Smooth muscle cell (in vitro differentiated cells): ENCODE results near the gene CPNE7. TPM values are rescaled to one million over a fixed set of nuclear protein-coding genes. Genes with fewer than 3 reads are reported as not detected.
"Not testable (repeated sequence)": the region's sequence is repeated elsewhere in the genome, so short reads cannot be mapped to it uniquely, and the experiment has no call there.

ENCODE experiments used
- DNase-seq: peaks from one replicate; lab custom pipeline; 2025; ENCODE audit not compliant: unreplicated experiment; lab: John Stamatoyannopoulos, UW
- H2AFZ ChIP-seq: fragments of 200-600 bp; sonication (generic); 2 replicates; pipeline ENCODE4 v1.6.0; 2016; ENCODE audit warnings: antibody characterized with exemption, low read depth, mild to moderate bottlenecking
- H3F3A ChIP-seq: fragments of 200-600 bp; sonication (generic); 2 replicates; pipeline ENCODE4 v1.6.0; 2017; ENCODE audit warnings: antibody characterized with exemption, low read depth
- H3K27ac ChIP-seq: fragments of 200-600 bp; sonication (generic); 2 replicates; pipeline ENCODE4 v1.5.1; 2016; ENCODE audit warnings: low read depth, mild to moderate bottlenecking
- H3K27me3 ChIP-seq: fragments of 200-600 bp; sonication (generic); 2 replicates; pipeline ENCODE4 v1.6.1; 2016; ENCODE audit warnings: low read depth, mild to moderate bottlenecking
- H3K36me3 ChIP-seq: fragments of 200-600 bp; sonication (generic); 2 replicates; pipeline ENCODE4 v1.5.1; 2016; ENCODE audit warnings: low read depth
- H3K4me1 ChIP-seq: fragments of 200-600 bp; sonication (generic); 2 replicates; pipeline ENCODE4 v1.5.1; 2016; ENCODE audit warnings: low read depth
- H3K4me2 ChIP-seq: fragments of 200-600 bp; sonication (generic); 2 replicates; pipeline ENCODE4 v1.6.0; 2016; ENCODE audit warnings: mild to moderate bottlenecking
- H3K4me3 ChIP-seq: fragments of 200-600 bp; sonication (generic); 2 replicates; pipeline ENCODE4 v1.5.1; 2016; ENCODE audit warnings: mild to moderate bottlenecking
- H3K79me2 ChIP-seq: fragments of 200-600 bp; sonication (generic); 2 replicates; pipeline ENCODE4 v1.6.0; 2016; ENCODE audit warnings: low read depth, mild to moderate bottlenecking
- H3K9ac ChIP-seq: fragments of 200-600 bp; sonication (generic); 2 replicates; pipeline ENCODE4 v1.6.0; 2016; ENCODE audit warnings: low read depth
- H3K9me3 ChIP-seq: fragments of 200-600 bp; sonication (generic); replicated peaks from 2 replicates; pipeline ENCODE4 v1.5.1; 2016; ENCODE audit warnings: low read depth
- H4K20me1 ChIP-seq: fragments of 200-600 bp; sonication (generic); 2 replicates; pipeline ENCODE4 v1.6.0; 2016; ENCODE audit warnings: low read depth
- WGBS: methylation state at CpG from one replicate; pipeline ENCODE4 v1.1.7; 2016; ENCODE audit warnings: low lambda C conversion rate; 5-methylcytosine and 5-hydroxymethylcytosine counted together
- polyA plus RNA-seq: library from polyadenylated mRNA; unstranded; fragments of >200 nt; fragmentation: Nextera tagmentation; extraction: Ambion mirVana; gene quantifications from 2 replicates; pipeline ENCODE4 v1.2.1, GENCODE V29; 2016
- total RNA-seq: library from RNA; depleted of rRNA; stranded (reverse); fragments of >200 nt; gene quantifications from 2 replicates; pipeline ENCODE4 v1.2.3, GENCODE V29; 2014
- TF ChIP-seq, protein P1 (sequence below): fragments of 200-600 bp; sonication (generic); IDR thresholded peaks from 2 replicates; pipeline ENCODE4 v1.5.1; 2017; ENCODE audit warnings: borderline replicate concordance, mild to moderate bottlenecking, antibody characterized with exemption; ENCODE audit not compliant: insufficient read depth, poor library complexity, severe bottlenecking

CPNE7 gene
- total and polyA plus RNA-seq, 2 experiments from 2014 or later, result 0.14 to 0.58 TPM

DNA sequence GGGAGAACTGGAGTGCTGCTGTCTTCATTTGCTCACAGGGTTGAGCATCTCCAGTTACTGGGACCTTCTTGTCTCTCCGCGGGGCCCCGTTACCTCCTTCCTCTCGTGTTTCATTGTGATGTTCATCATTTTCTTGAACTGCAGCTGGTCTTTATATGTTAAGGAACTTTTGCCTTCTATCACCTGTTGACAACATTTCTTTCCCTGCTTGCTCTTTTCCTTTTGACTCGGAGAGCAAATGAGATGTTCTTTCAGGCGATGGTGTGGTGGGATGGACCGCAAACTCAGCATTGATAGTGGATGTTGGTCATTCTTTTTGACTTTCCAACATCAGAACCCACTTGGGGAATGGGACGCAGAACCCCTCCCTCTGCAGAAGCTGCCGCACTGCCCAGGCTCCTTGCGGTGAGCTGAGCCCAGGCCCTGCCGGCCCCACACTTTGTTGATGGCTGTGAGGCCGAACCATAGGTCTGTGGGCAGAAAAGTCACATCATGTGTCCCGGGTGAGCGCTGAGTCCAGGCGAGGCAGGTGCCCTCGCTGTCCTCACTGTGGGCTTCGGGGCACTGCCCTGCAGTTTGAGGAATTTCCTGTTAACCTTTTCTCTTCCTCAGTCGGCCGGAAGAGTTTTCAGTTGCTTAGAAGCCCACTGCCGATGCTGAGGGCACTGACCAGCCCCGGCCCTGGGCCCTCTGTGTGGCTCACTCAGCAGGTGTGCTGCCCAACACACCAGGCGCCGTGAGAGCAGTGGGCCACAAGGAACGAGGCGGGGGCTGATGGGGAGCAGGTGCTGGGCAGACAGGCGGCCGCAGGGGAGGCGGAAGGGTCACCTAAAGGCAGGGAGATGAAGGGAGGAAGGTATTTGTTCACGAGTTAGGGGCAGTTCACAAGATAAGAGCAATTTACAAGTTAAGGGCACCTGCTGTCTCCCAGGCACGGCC is 7.6 kb upstream of the CPNE7 start:
- Histone ChIP-seq H3K27ac (no peak overlapping the region), H2AFZ (no peak overlapping the region), H3K27me3 (no peaks in the 10 kb centered on the region), H3K9me3 (no peaks in the 10 kb centered on the region), H3F3A (peaks cover 16% of the 10 kb centered on the region), H3K4me3 (no peak overlapping the region), H3K79me2 (peaks cover 3% of the 10 kb centered on the region), H3K36me3 (peaks cover 7% of the 10 kb centered on the region), H4K20me1 (peaks cover 41% of the 10 kb centered on the region), H3K4me1 (peaks cover 10% of the 10 kb centered on the region), H3K9ac (no peak overlapping the region), H3K4me2 (no peak overlapping the region)
- no peak for DNase-seq
- TF ChIP-seq, protein P1, sequence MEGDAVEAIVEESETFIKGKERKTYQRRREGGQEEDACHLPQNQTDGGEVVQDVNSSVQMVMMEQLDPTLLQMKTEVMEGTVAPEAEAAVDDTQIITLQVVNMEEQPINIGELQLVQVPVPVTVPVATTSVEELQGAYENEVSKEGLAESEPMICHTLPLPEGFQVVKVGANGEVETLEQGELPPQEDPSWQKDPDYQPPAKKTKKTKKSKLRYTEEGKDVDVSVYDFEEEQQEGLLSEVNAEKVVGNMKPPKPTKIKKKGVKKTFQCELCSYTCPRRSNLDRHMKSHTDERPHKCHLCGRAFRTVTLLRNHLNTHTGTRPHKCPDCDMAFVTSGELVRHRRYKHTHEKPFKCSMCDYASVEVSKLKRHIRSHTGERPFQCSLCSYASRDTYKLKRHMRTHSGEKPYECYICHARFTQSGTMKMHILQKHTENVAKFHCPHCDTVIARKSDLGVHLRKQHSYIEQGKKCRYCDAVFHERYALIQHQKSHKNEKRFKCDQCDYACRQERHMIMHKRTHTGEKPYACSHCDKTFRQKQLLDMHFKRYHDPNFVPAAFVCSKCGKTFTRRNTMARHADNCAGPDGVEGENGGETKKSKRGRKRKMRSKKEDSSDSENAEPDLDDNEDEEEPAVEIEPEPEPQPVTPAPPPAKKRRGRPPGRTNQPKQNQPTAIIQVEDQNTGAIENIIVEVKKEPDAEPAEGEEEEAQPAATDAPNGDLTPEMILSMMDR, result no peak
- 93% methylated on average over 30 of the region's 30 CpGs for WGBS

DNA sequence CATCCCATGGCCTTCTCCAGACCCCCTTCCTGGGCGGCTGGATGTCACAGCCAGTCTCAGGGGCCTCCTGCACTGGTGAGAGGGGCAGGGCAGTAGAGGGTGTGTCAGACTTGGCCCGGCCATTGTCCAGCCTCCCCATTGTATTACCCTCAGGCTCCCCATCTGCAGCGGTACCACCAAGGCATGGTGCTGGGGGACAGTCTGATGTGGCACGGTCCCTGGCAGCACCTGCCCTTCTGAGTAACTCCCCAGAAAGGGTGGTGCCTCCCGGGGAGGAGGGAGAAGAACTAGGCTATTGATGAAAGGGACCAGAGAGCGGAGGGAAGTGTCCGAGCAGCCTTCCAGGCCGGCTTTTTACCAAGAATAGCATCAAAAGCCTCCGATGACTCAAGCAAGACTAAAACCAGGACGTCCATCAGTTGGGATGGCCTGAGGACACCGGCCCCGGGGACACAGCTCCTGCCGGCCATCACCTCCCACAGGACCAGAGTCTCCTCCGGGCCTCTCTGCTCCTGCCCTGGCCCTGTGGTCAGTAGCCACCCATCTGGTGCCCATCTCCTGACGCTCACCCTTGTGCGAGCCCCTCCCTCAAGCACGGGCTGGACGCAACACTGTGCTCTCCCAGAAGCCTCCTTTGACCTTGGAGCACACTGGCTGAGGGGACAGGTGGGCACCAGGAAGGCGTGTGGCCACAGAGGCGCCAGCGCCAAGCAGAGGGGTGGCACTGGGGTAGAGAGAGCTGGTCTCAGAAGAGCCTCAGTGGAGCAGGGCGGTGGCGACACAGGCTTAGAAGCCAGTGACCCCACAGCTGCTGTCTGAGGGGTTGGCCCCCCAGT is 5.8 kb upstream of the CPNE7 start:
- Histone ChIP-seq H3K4me3 (no peak overlapping the region), H3K27me3 (peaks cover under 1% of the 10 kb centered on the region), H3K9ac (no peak overlapping the region), H3K9me3 (no peaks in the 10 kb centered on the region), H3K27ac (no peak overlapping the region), H4K20me1 (peaks cover 23% of the 10 kb centered on the region), H3K79me2 (no peaks in the 10 kb centered on the region), H3K4me2 (no peak overlapping the region), H3K36me3 (no peaks in the 10 kb centered on the region), H3K4me1 (peaks cover 8% of the 10 kb centered on the region), H3F3A (no peaks in the 10 kb centered on the region), H2AFZ (no peak overlapping the region)
- TF ChIP-seq, protein P1, result no peak
- no peak for DNase-seq
- 87% methylated on average over 23 of the region's 23 CpGs for WGBS

DNA sequence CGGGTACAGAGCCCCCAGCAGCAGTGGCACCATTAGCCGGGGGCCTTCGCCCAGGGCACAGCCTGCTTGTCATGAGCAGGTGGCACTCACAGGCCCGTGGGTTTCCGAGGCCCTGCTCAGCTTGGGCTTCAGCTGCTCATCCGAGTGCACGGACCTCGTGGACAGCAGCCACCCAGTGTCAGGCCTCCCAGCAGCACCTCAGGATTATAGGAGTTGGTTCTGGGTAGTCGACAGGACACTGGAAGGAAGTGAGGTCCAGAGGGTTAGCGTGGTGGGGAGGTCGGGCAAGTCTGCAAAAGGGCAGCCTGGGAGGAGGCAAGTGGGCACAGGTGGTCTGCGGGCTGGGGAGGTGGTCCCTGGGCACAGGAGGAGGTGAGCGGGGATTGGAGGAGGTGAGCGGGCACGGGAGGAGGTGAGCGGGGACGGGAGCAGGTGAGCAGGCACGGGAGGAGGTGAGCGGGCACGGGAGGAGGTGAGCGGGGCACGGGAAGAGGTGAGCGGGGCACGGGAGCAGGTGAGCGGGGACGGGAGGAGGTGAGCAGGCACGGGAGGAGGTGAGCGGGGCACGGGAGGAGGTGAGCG is 5.1 kb upstream of the CPNE7 start:
- peaks cover 13% of the 10 kb centered on the region for H3K4me1 ChIP-seq
- no peaks in the 10 kb centered on the region for H3F3A ChIP-seq
- H3K9me3 ChIP-seq, result no peaks in the 10 kb centered on the region
- H4K20me1 ChIP-seq, result peaks cover 16% of the 10 kb centered on the region
- no peak overlapping the region for H3K9ac ChIP-seq
- no peak for DNase-seq
- peaks cover 8% of the 10 kb centered on the region for H3K27me3 ChIP-seq
- 91% methylated on average over 12 of the region's 30 CpGs for WGBS
- H3K79me2 ChIP-seq, result no peaks in the 10 kb centered on the region
- H3K36me3 ChIP-seq, result no peaks in the 10 kb centered on the region
- no peak overlapping the region for H2AFZ ChIP-seq
- H3K27ac ChIP-seq, result no peak overlapping the region
- no peak overlapping the region for H3K4me2 ChIP-seq
- H3K4me3 ChIP-seq, result no peak overlapping the region
- TF ChIP-seq, protein P1, result no peak

DNA sequence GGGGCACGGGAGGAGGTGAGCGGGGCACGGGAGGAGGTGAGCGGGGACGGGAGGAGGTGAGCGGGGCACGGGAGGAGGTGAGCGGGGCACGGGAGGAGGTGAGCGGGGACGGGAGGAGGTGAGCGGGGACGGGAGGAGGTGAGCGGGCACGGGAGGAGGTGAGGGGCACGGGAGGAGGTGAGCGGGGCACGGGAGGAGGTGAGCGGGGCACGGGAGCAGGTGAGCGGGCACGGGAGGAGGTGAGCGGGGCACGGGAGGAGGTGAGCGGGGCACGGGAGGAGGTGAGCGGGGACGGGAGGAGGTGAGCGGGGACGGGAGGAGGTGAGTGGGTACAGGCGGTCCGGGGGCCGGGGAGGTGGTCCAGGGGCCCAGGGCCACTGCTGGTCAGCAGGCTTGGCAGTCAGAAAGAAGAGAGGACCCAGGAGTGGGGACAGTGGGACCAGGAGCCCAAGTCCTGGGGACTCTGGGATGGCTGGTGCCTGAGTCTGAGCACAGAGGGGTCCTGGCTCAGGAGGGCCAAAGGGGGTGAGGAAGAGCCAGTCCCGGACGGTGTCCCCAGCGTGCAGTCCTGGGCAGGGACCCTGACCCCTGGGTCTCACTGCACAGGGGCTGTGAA is 4.5 kb upstream of the CPNE7 start:
- not testable (repeated sequence) for H3K4me1 ChIP-seq, H3F3A ChIP-seq, H3K9ac ChIP-seq, H3K27ac ChIP-seq, DNase-seq, H3K4me2 ChIP-seq, H3K36me3 ChIP-seq, H2AFZ ChIP-seq, H3K9me3 ChIP-seq, H3K4me3 ChIP-seq, H3K79me2 ChIP-seq, H4K20me1 ChIP-seq
- 97% methylated on average over 3 of the region's 36 CpGs for WGBS
- H3K27me3 ChIP-seq, result peaks cover 12% of the 10 kb centered on the region
